Measurements from ENCODE around the gene VEGFA.

DNA sequence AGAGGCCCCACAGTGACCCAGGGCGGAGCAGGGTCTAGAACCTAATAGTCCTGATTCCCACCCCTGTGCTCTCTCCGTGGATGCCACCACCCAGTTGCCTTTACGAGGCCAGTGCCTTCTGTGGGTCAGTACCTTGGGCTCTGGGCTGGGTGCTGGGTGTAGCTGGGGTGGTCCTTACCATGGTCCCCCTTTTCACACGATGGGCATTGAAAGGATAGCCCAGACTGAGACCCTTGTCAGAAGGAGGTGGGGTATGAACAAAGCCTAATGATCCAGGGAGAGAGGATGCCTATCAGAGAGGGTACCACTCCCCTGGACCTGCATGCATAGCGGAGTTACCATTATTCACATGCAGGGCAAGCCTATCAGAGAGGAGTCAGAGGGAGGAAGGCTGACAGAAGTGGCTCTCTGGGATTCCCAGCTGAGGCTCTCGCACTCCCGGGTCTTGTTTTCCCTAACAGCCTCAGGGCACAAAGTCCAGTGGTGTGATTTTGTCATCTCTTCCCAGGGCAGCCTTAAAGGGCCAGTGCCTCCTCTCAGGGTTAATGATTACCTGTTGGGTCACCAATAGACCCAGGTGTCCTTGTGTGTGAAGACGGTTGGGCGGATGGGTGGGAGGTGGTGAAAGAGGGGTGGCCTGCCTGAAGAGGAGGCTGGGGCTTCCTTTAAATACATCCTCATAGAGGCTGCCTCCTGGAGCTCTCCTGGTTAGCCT lies 36.2 kb downstream of the VEGFA start:
- TF ChIP-seq, protein P1, sequence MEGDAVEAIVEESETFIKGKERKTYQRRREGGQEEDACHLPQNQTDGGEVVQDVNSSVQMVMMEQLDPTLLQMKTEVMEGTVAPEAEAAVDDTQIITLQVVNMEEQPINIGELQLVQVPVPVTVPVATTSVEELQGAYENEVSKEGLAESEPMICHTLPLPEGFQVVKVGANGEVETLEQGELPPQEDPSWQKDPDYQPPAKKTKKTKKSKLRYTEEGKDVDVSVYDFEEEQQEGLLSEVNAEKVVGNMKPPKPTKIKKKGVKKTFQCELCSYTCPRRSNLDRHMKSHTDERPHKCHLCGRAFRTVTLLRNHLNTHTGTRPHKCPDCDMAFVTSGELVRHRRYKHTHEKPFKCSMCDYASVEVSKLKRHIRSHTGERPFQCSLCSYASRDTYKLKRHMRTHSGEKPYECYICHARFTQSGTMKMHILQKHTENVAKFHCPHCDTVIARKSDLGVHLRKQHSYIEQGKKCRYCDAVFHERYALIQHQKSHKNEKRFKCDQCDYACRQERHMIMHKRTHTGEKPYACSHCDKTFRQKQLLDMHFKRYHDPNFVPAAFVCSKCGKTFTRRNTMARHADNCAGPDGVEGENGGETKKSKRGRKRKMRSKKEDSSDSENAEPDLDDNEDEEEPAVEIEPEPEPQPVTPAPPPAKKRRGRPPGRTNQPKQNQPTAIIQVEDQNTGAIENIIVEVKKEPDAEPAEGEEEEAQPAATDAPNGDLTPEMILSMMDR (IDR thresholded peaks at IDR 0.05), result no peak
- TF ChIP-seq POLR2A (IDR thresholded peaks at IDR 0.05), result no peak

Measured in lower leg skin (tissue), 3 donors.